GM21737 (cell line): ENCODE results near the gene B3GNT8.
"Not testable (repeated sequence)": the region's sequence is repeated elsewhere in the genome, so short reads cannot be mapped to it uniquely, and the experiment has no call there.

Source experiments
- ATAC-seq: cut with Tn5 transposase; IDR thresholded peaks from one replicate; pipeline ENCODE4 v1.9.1; 2021; ENCODE audit warnings: mild to moderate bottlenecking, moderate library complexity; ENCODE audit not compliant: unreplicated experiment

The B3GNT8 gene

DNA sequence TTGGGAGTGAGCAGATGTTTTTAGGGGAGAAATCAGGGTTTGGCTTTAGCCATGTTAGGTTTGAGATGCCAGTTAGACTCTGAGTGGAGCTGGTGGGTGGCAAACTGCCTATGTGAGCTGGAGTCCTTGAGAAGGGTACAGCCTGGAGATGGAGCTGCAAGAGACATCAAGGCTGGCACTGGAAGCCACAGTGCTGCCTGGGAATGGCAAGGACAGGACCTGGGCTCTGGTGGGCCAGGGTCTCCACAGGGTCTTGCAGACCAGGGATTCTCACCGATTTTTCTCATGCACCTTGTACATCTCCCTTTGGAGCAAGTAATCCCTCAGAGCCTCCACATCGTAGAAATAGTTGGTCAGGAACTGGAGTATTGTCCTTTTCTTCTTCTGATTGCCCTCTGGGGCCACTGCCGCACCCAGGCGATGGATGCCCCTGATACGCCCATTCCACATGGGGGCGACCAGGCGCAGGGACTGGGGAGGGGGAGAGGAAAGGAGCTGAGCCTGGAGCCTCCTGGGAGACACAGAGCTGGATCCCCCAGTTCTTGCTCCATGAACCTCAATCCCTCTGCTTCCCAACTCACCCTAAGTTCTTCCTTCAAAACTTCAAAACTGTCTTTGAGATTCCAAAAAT is 10.9 kb upstream of the B3GNT8 start:
- ATAC-seq: no peak

DNA sequence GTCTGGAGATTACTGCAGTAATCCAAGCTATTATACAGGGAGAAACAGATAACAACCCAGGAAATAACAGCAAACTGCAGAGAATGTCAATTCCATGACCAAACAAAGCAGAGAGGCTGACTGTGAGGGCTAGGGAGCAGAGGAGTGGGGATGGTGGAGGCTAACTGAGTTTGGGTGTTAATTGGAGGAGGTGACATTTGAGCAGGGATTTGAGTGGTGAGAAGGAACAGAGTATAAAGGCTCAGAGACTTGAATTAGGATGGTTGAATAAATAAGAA is 9.4 kb upstream of the B3GNT8 start:
- ATAC-seq: no peak

DNA sequence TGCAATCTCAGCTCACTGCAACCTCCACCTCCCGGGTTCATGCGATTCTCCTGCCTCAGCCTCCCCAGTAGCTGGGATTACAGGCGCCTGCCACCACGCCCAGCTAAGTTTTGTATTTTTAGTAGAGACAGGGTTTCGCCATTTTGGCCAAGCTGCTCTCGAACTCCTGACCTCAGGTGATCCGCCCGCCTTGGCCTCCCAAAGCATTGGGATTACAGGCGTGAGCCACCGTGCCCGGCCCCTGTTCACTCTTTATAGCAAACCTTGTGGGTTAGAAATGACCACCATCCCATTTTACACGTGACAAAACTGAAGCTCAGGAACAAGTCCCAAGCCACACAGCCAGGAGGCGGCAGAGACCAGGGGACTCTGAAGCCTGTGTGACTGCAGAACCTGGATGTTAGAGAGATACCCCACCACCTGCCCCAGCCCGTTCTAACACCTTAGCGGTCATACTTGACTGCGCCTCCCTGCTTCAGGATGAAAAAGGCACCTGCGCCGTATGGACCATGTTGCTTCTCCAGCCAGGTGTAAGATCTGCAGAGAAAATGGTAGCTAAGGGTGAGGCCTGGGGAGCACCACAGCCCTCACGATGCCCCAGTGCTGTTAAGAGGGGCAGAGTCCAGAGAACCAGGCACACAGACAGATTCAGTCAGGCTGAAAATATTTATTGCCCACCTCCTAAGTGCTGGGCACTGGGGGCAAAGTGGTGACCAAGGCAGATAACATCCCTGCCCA is 8.9 kb upstream of the B3GNT8 start:
- ATAC-seq: no peak

DNA sequence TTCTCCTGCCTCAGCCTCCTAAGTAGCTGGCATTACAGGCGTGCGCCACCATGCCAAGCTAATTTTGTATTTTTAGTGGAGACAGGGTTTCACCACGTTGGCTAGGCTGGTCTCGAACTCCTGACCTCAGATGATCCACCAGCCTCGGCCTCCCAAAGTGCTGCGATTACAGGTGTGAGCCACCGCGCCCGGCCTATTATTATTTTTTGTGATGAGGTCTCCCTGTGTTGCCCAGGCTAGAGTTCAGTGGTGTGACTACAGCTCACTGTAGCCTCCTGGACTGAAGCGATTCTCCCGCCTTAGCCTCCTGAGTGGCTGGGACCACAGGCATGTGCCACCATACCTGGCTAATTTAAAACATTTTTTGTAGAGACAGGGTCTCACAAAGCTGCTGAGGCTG is 8.2 kb upstream of the B3GNT8 start:
- not testable (repeated sequence) for ATAC-seq

DNA sequence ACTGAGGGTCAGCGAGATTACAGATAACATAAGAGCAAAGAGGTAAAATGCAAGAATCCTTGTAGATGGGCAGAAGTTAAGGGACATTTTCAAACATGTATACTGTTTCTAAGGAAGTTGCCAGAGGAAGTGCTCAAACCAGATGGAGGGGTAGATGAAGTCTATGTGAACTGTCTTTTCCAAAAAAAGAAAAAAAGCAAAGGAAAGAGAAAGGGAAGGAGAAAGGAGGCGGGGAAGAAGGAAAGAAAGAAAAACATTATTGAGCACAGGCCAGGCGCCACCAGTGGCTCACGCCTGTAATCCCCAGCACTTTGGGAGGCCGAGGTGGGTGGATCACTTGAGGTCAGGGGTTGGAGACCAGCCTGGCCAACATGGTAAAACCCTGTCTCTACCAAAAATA is 7.3 kb upstream of the B3GNT8 start:
- ATAC-seq: no peak

DNA sequence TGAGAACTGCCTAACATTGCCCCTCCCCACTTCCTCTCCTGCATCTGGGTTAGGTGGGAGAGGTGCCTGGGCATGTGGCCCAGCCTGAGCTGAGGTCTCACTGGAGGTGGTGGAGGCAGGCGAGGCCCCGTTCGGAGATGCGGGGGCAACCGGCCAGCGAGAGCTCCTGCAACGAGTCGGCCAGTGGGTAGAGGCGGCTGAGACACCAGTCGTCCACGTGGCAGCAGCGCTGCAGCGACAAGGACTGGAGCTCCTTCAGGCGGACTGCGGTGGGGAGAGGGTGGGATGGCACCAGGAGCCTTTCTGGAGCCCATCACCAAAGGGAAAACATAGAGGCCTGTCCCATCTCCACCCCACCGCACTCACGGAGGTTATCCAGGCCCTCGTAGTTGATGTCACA is 6.0 kb upstream of the B3GNT8 start:
- ATAC-seq: no peak

DNA sequence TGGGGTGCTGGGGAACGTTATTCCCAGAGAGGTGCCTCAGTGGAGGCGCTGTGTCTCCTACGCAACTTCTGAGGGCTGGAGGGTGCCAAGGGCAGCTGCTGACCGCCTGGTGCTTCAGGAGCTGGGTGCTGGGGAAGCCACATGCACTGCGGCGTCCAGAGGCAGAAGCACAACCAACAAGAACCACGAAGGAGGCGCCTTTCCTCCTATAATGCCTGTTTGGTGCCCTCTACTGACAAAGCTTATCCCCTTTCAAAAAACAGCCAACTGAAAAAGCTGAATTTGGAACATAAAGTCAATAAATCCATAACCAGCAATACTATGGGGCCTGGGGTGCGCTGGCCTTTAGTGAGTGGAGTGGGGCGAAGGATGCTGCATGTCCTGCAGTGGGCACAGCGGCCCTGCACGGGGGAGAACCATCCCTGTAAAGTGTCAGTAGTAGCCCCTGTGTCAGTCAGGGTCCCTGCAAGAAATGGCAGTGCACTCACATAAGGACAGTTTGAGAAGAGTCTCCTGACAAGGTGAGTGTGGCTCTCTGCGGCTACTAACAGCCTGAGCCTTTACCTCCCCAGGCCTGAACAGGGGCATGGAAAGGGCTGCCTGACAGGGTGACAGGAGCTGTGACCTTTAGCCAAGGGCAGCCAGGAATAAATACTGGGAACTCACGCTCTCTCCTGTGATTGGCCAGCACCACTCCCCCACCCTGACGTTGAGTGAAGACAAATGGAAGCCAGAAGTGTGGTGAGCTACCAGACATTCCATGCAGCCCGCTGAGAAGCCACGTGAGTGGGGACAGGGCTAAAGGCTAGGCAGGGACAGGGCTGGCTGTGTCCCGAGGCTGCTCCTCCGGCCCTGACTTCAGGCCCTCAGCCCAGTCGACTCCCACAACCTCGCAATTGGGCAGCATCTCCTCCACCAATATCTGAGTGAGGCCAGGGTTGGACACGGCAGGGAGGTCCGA is 4.5 kb upstream of the B3GNT8 start:
- no peak for ATAC-seq

DNA sequence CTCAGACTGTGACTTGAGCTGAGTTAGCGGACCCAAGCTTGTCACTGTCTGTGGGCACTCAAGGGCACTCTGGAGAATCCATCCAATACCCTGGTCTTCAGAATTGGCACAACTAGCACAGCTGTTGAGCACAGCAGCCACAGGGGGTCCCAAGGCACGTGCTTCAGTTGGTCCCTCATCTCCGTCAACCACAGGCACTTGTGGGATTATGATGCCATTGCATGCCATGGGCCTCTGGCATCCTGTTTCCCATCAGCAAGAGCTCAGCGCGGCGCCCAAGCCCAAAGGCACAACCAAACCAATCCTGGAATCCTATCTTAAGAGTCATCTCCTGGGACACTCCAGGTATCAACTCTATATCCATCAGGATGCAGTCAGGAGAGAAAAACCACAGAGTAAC is 3.7 kb upstream of the B3GNT8 start:
- no peak for ATAC-seq

DNA sequence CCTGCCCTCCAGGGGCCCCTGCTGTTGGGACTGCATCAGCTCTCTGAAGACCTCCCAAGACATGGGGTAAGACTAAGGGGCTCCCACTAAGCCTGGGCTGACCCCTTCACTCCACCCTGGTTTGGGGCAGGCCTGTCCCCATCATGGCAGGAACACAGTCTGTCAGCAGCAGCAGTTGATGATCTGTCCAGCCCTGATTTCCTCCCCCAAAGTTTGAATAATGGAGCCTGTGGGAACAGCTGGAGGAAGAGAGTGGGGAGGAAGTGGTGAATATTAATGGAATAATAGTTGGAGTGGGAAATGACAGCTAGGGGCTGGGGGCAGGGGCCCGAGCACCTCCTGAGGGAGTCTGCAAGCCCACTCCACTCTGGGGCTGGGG is 1.3 kb upstream of the B3GNT8 start:
- ATAC-seq: no peak

DNA sequence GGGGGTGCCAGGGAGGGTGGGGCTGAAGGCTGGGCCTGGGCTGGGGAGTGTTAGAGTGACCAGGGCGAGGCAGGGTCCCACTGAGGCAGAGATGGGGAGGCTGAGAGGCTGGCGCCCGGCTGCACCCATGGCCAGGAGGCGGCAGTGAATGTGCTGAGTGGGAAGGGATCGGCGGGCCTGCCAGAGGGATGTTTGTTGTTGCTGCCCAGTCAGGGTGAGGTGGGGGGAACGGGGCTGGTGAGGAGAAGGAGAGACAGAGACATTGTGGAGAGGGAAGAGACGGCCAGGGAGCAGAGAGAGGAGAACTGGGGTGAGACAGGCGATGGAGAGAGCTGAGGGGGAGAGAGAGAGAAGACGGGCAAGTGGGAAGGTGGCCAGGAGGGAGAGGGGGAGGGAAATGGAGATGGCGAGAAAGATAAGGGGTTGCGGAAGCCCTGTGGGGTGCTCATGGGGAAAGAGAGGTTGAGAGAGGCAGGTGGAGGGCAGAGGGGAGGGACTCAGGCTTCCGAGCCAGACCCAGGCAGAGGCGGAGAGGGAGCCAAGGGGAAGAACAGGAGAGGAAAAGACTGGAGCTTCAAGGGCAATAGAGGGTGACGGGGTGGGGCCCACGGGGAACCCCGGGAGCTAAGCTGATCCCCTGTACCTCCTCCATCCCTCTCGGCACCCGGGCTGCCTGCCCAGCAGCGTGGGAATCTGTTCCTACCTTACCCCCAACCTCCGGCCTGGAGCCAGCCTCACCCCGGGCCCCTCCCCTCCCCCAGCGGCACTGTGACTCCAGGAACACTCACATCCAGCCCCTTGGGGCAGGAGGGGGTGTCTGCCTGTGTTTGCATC is 690 bp upstream of the B3GNT8 start:
- no peak for ATAC-seq

DNA sequence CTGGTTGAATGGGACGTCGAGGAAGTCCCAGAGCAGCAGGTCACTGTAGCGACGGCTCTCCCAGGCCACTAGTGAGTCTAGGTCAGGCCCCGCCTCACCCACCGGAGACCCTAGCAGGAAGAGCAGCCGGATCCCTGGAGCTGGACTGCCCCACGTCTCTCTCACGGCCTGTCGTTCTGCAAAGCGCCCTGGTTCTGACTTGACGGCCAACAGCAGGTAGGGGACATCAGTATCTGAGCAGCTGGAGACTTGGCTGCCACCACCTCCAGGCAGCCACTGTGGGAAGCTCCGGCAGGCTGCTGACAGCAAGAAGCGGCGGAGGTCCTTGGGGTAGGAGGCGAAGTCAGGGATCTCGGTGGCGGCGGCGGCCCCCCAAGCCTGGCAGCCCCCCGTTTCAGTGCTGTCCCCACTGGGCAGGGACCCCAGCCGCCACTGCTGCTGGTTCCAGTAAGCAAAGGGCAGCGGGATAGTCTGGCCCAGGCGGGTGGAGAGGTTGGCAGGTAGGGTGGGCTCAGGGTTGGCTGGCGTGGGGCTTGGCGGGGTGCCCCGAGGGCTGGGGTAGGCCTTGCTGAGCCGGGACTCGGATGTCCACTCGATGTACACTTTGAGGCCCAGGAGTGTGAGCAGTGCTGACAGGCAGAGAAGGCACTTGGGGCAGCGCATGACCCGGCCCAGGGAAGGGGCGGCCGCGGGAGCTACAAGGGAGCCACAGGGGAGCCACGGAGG is 895 bp downstream of the B3GNT8 start:
- no peak for ATAC-seq

DNA sequence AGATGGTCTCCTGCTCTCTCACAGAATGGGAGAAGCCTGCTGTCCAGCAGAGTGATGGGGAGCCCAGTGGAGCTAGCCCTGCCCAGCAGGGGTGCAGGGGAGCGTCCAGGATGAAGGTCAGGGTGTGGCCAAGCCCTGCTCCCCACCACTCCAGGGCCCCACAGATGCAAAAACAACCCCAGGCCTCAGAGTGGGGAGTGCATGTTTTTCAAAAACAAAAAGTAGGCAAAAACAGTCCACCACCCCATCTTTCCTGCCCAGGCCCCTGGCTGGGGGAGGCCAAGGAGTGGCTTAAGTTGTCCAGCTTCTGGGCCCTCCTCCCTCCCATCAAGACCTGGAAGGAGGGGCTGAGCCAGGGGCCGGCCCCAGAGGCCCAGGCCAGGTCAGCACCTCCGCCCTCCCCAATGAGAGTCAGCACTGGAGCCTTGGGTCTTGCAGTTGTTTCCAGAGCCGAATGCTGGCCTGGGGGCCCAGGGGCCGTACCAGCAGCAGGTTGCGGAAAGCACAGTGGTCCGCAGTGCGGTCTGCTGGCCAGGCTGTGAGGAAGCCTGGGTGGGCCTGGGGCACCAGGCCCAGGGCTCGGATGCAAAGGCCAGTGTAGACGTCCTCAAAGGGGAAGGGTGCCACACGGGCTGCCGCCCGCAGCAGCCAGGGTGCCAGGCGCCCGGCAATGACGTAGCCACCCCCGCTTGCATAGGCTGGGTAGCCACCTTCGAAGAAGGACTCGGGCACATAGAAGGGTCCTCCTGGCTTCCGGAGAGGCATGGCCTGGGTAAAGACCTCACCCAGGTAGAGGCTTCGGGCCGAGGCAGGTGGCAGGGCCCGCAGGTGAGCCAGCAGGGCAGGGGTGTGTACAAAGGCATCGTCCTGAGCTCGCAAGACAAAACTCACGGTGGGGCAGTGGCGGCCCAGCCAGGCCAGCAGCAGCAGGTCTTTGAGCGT is 1.7 kb downstream of the B3GNT8 start:
- no peak for ATAC-seq

DNA sequence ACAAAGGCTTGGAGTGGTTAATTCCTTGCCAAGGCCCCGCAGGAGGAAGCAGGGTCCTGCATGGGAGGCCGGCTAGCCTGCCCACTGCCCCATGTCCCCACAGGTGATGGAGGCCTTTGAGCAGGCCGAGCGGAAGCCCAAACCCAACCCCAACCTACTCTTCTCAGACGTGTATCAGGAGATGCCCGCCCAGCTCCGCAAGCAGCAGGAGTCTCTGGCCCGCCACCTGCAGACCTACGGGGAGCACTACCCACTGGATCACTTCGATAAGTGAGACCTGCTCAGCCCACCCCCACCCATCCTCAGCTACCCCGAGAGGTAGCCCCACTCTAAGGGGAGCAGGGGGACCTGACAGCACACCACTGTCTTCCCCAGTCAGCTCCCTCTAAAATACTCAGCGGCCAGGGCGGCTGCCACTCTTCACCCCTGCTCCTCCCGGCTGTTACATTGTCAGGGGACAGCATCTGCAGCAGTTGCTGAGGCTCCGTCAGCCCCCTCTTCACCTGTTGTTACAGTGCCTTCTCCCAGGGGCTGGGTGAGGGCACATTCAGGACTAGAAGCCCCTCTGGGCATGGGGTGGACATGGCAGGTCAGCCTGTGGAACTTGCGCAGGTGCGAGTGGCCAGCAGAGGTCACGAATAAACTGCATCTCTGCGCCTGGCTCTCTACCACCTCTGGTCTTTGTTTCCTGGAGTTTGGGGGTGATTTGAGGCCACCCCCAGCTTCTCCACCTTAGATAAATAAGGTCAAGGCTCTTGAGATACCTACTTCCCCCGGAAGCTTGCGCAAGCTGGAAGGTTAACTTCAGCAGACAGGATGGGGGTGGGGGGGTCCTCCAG is 2.6 kb downstream of the B3GNT8 start:
- no peak for ATAC-seq

DNA sequence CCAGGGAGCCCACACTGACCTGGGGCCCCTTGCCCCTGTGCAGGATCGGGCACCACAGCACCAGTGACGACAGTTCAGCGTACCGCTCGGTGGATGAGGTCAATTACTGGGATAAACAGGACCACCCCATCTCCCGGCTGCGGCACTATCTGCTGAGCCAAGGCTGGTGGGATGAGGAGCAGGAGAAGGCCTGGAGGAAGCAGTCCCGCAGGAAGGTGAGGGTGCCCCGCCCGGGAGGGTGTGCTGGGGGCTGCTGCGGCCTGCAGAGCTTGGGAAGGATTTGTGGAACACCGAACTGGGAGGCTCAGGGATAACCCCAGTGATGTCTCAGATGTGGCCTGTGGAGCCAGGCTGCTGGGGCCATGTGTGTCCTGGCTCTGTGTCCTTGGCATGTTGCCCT is 4.2 kb downstream of the B3GNT8 start:
- no peak for ATAC-seq

DNA sequence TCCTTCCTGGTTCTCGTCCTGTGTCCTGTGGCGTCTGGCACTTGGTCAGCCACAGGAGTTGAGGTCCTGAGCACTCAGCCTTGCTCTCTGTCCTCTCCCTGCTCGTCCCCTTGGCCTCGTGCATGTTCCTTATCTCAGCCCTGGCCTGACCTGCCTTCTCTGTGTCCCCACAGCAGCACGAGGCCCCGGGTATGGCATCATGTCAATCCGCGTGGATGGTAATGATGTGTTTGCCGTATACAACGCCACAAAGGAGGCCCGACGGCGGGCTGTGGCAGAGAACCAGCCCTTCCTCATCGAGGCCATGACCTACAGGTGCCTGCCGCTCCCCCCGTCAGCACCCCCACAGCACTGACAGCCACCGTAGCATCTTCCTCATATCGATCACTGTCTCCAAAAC is 4.7 kb downstream of the B3GNT8 start:
- no peak for ATAC-seq

DNA sequence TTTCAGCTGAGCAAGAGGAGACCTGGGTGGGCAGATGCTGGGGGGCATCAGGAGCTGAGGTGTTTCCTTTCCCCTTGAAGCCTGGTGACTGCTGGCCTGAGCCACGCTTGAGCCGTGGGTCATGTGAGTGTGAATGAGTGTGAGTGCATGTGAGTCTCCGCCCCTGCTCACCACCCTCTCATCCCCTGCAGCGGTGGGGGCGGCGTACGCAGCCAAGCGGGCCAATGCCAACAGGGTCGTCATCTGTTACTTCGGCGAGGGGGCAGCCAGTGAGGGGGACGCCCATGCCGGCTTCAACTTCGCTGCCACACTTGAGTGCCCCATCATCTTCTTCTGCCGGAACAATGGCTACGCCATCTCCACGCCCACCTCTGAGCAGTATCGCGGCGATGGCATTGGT is 5.2 kb downstream of the B3GNT8 start:
- no peak for ATAC-seq

DNA sequence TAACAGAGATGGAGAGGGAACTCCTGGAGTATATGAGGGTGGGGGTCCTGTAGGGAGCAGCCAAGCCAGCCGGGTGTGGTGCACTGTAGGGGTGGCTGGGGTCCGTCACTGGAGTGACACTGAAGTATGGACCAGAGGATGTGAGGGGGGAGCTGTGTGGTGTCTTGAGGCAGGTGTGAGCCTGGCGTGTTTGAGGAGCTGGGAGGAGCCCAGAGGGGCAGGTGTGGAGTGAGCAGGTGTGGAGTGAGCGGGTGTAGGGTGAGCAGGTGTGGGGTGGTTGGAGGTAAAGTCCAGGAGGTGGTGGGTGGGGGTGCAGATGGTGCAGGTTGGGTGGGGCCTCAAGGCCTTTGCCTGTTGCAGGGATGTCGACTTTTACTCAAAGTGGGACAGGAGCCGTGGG is 5.9 kb downstream of the B3GNT8 start:
- ATAC-seq: no peak

DNA sequence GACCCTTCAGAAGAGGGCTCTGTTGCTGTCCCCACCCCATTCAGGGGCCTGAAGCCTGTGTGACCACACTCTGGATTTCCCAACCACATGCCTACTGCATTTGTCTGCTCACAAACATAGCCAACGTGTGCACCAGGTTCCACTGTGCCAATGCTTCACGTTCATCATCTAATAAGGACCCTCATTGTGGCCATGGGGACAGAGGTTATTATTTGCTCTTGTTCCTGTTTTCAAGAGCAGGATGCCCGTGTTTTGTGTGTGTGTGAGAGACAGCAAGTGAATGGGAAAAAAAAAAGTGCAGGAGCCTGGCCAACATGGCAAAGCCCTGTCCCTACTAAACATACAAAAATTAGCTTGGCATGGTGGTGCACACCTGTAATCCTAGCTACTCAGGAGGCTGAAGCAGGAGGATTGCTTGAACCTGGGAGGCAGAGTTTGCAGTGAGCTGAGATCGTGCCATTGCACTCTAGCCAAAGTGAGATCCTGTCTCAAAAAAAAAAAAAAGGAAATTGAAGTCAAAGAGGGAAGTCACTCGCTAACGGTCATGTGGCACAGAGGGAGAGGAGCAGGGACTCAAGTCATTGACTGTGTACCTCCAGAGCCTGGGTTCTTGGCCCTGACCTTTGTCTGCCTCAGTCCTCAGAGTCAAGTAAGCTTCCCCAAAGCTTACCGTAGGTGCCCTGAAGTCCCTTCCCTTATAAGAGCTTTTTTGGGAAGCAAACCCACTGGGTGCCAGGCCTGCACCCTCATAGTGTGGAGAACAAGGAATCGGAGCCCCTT is 6.9 kb downstream of the B3GNT8 start:
- no peak for ATAC-seq
